Body of pancreas (tissue), 4 donors: ENCODE results near the gene FA2H. TPM values are rescaled to one million over a fixed set of nuclear protein-coding genes. Genes with fewer than 3 reads are reported as not detected.
"Not testable (repeated sequence)": the region's sequence is repeated elsewhere in the genome, so short reads cannot be mapped to it uniquely, and the experiment has no call there.

Source experiments
- ATAC-seq: fragments of 150-250 bp; one replicate; pipeline ENCODE4 v1.9.1; 2016
- DNase-seq, 4 donors: peaks; one replicate each; pipeline ENCODE4 v3.0.0-alpha.2; 2019
- H3K27ac ChIP-seq, 4 donors: fragments of 200-600 bp; sonication (generic); 1 replicate in 3 of 4; 2 replicates in 1 of 4; pipeline versions ENCODE4 v1.5.1 to v1.6.1; 2016 to 2019; ENCODE audit warnings: mild to moderate bottlenecking in 1 of 4, mixed read lengths in 1 of 4, moderate library complexity in 1 of 4
- H3K27me3 ChIP-seq, 2 donors: fragments of 200-600 bp; sonication (generic); one replicate each; pipeline ENCODE4 v1.6.0; 2016; ENCODE audit warnings: mild to moderate bottlenecking in 1 of 2
- H3K36me3 ChIP-seq, 2 donors: fragments of 200-600 bp; sonication (generic); replicated peaks in 1 of 2; 2 replicates each; pipeline ENCODE4 v1.5.1; 2016; ENCODE audit warnings: low read depth in 2 of 2; ENCODE audit not compliant: insufficient read depth in 1 of 2
- H3K4me1 ChIP-seq: fragments of 200-600 bp; sonication (generic); one replicate; pipeline ENCODE4 v1.6.0; 2016
- H3K4me3 ChIP-seq, 2 donors: fragments of 200-600 bp; sonication (generic); 1 replicate in 1 of 2; 2 replicates in 1 of 2; pipeline ENCODE4 v1.5.1; 2016 to 2019
- H3K9me3 ChIP-seq, 3 donors: fragments of 200-600 bp; sonication (generic); 1 replicate in 2 of 3; 2 replicates in 1 of 3; pipeline ENCODE4 v1.5.1; 2016
- CTCF ChIP-seq, 7 experiments: fragments of 450-650 bp in 4 of 7; fragments of 200-600 bp in 3 of 7; sonication (generic) in 3 of 7; IDR thresholded peaks; one replicate each; pipeline ENCODE4 v1.5.1; 2016 to 2019; ENCODE audit warnings: antibody characterized with exemption in 7 of 7
- POLR2A ChIP-seq, 3 donors: fragments of 450-650 bp; IDR thresholded peaks; one replicate each; pipeline ENCODE4 v1.6.1; 2016; ENCODE audit warnings: antibody characterized with exemption in 3 of 3, mild to moderate bottlenecking in 2 of 3
- WGBS, 2 donors: methylation state at CpG; one replicate each; pipeline ENCODE4 v1.1.5; 2017; 5-methylcytosine and 5-hydroxymethylcytosine counted together
- intact Hi-C: fragments of 100-400 bp; cut with DNase I; formaldehyde crosslinking; loops from one replicate; pipeline ENCODE4 v1.15.1; 2023
- total RNA-seq, 2 donors: library from RNA; depleted of rRNA; stranded (reverse); fragments of >200 nt; gene quantifications; one replicate each; pipeline ENCODE4 v1.1.0, GENCODE V29; 2016

Gene FA2H
- total RNA-seq, 2 donors from 2014 or later: 3.3 to 5.4 TPM

GRCh38 chr16:74767749-74768148 is 6.9 kb downstream of the FA2H start:
- DNase-seq (no peak), ATAC-seq (no peak)
- Histone ChIP-seq H3K27ac (no peak overlapping the region), H3K4me1 (no peaks in the 10 kb centered on the region), H3K4me3 (no peak overlapping the region), H3K27me3 (no peaks in the 10 kb centered on the region), H3K36me3 (no peaks in the 10 kb centered on the region), H3K9me3 (no peaks in the 10 kb centered on the region)
- 88 to 93% methylated on average over 7 of the region's 7 CpGs for WGBS, 2 donors
- TF ChIP-seq POLR2A (IDR thresholded peaks at IDR 0.05) (no peak), CTCF (IDR thresholded peaks at IDR 0.05) (no peak)
- intact Hi-C loops: no loop called here

GRCh38 chr16:74766729-74767128 is 7.9 kb downstream of the FA2H start:
- ATAC-seq: no peak
- Histone ChIP-seq H3K36me3 (no peaks in the 10 kb centered on the region), H3K4me1 (no peaks in the 10 kb centered on the region), H3K4me3 (no peak overlapping the region), H3K27me3 (no peaks in the 10 kb centered on the region), H3K9me3 (no peaks in the 10 kb centered on the region), H3K27ac (no peak overlapping the region)
- intact Hi-C loops: no loop called here
- no peak for DNase-seq
- 88 to 93% methylated on average over 7 of the region's 7 CpGs for WGBS, 2 donors
- TF ChIP-seq POLR2A (IDR thresholded peaks at IDR 0.05): no peak
- TF ChIP-seq CTCF (IDR thresholded peaks at IDR 0.05): no peak

GRCh38 chr16:74764184-74764583 is 10.4 kb downstream of the FA2H start:
- H3K27me3 ChIP-seq, H3K4me3 ChIP-seq, intact Hi-C loops, ATAC-seq, H3K27ac ChIP-seq, H3K4me1 ChIP-seq, H3K9me3 ChIP-seq, H3K36me3 ChIP-seq, DNase-seq: not testable (repeated sequence)
- 81 to 87% methylated on average over 3 of the region's 3 CpGs for WGBS, 2 donors

- TF ChIP-seq POLR2A (IDR thresholded peaks at IDR 0.05) (no peak), CTCF (IDR thresholded peaks at IDR 0.05) (no peak)
- H3K27ac ChIP-seq: no peak overlapping the region
- ATAC-seq (no peak), DNase-seq (no peak)
- H3K9me3 ChIP-seq: no peaks in the 10 kb centered on the region
- H3K4me1 ChIP-seq: peaks cover 5% of the 10 kb centered on the region
- H3K27me3 ChIP-seq: no peaks in the 10 kb centered on the region
- intact Hi-C loops: no loop called here
- no peak overlapping the region for H3K4me3 ChIP-seq
- H3K36me3 ChIP-seq: no peaks in the 10 kb centered on the region
Observed at GRCh38 chr16:74761665-74762064, 13.0 kb downstream of the FA2H start.

- DNase-seq (no peak), ATAC-seq (no peak)
- 84 to 95% methylated on average over 11 of the region's 11 CpGs for WGBS, 2 donors
- no peaks in the 10 kb centered on the region for H3K36me3 ChIP-seq
- H3K4me1 ChIP-seq: peaks cover 5% of the 10 kb centered on the region
- TF ChIP-seq CTCF (IDR thresholded peaks at IDR 0.05): no peak
- intact Hi-C loops: no loop called here
- no peak overlapping the region for H3K27ac ChIP-seq
- H3K4me3 ChIP-seq: no peak overlapping the region
- H3K27me3 ChIP-seq: no peaks in the 10 kb centered on the region
- no peaks in the 10 kb centered on the region for H3K9me3 ChIP-seq
Observed at GRCh38 chr16:74760007-74760767, 14.4 kb downstream of the FA2H start.
